Tibial nerve (tissue), 4 donors: ENCODE data around the gene KRTAP5-6.

Experiments used
- EP300 ChIP-seq, 2 donors: sonication (generic); formaldehyde crosslinking; IDR thresholded peaks; one replicate each; pipeline ENCODE4 v1.6.1; 2017; ENCODE audit warnings: antibody characterized with exemption in 2 of 2, mild to moderate bottlenecking in 1 of 2
- POLR2A ChIP-seq, 2 donors: fragments of 450-650 bp; IDR thresholded peaks; one replicate each; pipeline ENCODE4 v1.6.1; 2017; ENCODE audit warnings: antibody characterized with exemption in 2 of 2, mild to moderate bottlenecking in 2 of 2, moderate library complexity in 2 of 2
- TF ChIP-seq, protein P1 (sequence below), 5 experiments: fragments of 200-600 bp in 3 of 5; fragments of 450-650 bp in 2 of 5; sonication (generic) in 3 of 5; IDR thresholded peaks; one replicate each; pipeline ENCODE4 v1.5.1; 2016 to 2019; ENCODE audit warnings: antibody characterized with exemption in 5 of 5, mild to moderate bottlenecking in 3 of 5, moderate library complexity in 2 of 5

DNA sequence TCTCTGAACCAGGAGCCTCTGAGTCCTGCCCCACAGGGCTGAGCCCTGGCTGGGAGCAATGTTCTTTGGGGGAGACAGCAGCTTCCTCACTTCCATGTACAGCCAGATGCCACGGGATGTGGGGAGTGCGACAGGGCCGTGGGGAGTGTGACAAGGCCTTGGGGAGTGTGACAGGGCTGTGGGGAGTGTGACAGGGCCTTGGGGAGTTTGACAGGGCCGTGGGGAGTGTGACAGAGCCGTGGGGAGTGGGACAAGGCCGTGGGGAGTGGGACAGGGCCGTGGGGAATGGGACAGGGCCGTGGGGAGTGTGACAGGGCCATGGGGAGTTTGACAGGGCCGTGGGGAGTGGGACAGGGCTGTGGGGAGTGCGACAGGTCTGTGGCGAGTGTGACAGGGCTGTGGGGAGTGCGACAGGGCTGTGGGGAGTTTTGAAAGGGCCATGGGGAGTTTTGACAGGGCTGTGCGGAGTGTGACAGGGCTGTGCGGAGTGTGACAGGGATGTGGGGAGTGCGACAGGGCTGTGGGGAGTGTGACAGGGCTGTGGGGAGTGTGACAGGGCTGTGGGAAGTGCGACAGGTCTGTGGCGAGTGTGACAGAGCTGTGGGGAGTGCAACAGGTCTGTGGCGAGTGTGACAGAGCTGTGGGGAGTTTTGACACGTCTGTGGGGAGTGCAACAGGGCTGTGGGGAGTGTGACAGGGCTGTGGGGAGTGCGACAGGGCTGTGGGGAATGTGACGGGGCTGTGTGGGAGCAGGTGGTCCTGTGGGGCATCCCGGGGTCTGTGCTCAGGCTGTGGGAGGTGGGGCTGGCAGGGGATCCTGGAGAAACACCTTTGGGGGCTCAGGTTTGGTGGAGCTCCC, 6.6 kb upstream of the KRTAP5-6 start:
- TF ChIP-seq POLR2A (IDR thresholded peaks at IDR 0.05) (no peak), EP300 (IDR thresholded peaks at IDR 0.05) (no peak)
- TF ChIP-seq, protein P1, sequence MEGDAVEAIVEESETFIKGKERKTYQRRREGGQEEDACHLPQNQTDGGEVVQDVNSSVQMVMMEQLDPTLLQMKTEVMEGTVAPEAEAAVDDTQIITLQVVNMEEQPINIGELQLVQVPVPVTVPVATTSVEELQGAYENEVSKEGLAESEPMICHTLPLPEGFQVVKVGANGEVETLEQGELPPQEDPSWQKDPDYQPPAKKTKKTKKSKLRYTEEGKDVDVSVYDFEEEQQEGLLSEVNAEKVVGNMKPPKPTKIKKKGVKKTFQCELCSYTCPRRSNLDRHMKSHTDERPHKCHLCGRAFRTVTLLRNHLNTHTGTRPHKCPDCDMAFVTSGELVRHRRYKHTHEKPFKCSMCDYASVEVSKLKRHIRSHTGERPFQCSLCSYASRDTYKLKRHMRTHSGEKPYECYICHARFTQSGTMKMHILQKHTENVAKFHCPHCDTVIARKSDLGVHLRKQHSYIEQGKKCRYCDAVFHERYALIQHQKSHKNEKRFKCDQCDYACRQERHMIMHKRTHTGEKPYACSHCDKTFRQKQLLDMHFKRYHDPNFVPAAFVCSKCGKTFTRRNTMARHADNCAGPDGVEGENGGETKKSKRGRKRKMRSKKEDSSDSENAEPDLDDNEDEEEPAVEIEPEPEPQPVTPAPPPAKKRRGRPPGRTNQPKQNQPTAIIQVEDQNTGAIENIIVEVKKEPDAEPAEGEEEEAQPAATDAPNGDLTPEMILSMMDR (IDR thresholded peaks at IDR 0.05), result no peak
